ENCODE data around the gene SELENOF.
"Not testable (repeated sequence)": the region's sequence is repeated elsewhere in the genome, so short reads cannot be mapped to it uniquely, and the experiment has no call there.

The SELENOF gene

DNA sequence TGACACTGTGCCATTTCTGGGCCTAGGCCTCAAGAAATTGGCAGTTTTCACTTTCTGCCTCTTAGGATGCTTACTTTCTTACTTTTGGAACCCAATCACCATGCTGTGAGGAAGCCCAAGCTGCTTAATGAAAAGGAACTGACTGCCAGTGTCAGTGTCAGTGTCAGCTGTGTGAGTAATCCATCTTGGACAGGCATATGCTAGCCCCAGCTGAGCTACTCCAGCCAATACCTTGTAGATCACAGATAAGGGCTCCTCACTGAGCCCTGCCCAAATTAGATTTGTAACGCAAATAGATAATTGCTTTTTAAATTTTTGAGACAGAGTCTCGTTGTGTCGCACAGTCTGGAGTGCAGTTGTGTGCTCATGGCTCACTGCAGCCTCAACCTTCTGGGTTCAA, 59.6 kb downstream of the SELENOF start:
- DNase-seq, result no peak

DNA sequence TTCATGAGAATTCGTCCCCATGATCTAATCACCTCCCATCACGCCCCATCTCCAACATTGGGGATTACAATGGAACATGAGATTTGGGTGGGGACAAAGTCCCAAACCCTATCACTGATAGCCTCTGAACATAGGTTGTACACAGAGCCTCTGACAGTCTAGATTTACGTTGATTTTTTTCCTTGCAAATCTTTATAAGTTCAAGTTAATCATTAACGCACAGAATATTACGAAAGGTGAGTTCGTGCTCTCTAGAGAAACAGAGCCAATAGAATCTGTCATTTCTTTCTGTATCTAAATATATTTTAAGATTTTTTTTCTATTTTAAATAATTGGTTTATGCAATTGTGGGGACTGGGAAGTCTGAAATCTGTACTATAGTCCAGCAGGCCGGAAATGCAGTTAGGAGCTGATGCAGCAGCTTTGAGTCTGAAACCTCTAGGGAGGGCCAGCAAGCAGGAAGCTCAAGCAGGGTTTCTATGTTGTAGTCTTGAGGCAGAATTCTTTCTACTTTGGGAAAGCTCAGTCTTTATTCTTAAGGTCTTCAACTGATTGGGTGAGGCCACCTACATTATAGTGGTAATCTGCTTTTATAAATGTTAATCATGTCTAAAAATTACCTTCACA, 61.0 kb downstream of the SELENOF start:
- no peak for DNase-seq

DNA sequence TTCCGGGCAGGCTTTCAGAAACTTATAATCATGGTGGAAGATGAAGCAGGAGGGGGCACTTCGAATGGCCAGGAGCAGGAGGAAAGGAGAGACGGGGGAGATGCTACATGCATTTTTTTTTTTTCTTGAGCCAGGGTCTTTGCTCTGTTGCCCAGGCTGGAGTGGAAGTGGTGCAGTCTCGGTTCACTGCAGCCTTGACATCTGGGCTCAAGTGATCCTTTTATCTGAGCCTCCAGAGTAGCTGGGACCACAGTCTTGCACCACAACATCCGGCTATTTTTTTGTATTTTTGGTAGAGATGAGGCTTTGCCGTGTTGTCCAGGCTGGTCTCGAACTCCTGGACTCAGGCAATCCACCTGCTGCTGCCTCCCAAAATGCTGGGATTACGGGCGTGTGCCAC, 61.6 kb downstream of the SELENOF start:
- peak; percentile 33 for DNase-seq

DNA sequence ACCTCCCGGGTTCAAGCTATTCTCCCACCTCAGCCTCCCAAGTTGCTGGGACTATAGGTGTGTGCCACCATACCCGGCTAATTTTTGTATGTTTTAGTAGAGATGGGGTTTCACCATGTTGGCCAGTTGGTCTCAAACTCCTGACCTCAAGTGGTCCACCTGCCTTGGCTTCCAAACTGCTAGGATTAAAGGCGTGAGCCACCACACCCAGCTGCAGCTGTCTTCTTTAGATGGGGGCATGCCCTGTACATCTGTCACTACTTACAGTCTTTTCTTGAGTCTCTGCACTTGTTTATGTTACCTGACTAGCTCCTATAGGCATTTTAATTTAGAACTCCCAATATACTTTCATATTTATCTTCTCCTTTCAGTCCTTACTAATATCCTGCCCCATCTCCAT, 64.2 kb downstream of the SELENOF start:
- DNase-seq, result no peak

DNA sequence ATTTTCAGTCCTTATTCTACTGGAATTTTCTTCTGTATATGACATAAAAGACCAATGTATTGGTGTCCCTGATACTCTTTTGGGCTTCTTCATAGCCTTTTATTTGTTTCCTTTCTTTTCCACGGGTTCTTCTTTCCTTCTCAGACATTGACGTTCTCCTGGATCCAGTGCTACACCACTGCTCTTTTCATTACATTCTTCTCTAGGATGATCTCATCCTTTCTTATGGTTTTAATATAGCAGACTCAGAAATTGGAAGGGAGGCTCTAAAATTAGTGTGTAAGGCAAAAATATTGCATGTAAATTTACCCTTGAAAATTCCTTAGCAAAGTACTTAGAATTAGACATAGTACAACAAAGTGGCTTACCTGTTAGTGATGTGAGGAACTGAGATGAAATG, 65.3 kb downstream of the SELENOF start:
- DNase-seq, result no peak

DNA sequence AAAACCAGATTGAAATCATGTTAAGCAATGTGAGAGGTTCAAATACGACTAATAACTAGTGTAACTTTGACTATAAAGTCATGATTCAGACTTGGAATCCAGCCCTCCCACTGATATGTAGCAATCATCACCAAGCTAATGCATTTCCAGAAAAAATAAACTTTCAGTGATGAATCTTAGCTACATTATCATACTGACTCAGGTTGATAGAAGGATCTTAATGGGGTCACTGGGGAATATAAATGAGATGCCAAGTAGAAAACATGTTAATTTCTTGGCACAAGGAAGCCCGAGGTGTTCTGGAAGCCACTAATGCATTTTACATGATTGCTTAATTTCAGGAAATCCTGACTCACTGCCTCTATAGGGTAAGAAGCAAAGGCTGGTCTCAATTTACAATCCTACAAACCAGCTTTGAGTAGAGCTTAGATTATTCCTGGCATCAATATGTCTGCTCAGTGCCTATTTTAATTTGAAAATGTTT, 67.7 kb downstream of the SELENOF start:
- no peak for DNase-seq

DNA sequence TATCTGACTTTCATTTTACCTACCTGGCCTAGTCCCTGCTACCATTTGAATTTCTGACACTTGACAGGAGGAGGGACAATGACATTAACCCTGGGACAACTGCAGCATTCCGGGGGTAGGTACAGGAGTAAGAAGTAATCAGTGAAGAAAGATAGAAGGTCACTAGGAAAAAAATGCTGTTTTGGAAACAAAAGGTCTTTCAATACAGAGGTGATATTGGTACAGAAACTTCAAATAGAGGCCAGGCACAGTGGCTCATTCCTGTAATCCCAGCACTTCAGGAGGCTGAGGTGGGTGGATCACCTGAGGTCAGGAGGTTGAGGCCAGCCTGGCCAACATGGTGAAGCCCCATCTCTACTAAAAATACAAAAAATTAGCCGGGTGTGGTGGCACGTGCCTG, 68.4 kb downstream of the SELENOF start:
- no peak for DNase-seq

DNA sequence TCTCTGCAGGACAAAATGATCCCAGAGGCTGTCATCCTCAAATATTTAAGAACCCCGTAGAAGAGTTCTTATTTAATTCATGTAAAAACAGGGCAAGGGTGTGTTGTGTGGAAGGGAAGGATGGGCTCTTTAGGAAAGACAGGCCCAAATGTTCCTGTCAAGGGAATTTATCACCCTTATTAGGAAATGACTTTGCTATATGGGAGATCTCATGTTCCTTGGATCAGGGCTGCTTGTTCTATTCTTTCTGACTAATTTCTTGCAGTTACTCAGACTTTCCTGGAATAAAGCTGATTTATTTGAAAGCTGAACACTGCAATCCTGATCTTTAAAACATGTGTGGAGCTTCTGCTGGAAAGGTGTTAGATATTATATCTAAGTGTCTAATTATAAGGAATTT, 72.8 kb downstream of the SELENOF start:
- no peak for DNase-seq

DNA sequence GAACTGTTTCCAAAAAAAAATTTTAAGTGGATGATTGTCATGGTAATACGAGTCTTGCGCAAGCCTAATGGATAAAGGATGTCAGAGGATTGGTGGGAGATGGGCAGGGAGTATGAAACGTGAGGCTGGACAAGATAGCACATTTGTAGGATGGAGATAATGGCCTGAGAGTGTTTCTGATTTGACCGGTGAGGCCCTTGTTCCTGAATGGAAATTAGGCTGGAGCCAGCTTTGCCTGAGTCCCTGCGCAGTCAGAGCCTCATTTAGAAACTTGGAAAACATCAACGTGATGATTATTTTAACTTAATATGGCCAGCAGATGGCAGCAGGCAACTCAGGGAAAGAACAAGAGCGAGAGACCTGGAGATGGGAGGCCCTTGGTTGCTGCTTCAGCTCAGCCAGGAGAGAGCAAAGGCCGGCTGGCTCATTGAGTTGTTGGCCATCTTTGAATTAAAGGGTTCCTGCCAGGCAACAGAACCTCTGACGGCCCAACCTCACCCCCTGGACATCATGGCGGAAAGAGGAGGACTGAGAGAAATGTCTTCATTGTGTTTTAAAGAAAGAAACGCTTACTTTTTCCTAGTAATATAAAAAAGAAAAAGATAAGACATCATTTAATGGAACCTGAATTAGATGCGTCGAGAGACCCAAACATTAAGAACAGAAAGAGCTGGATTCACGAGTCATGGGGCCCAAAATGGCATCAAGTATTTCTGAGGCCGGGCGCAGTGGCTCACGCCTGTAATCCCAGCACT, 80.3 kb downstream of the SELENOF start:
- peak; percentile 47 for DNase-seq

DNA sequence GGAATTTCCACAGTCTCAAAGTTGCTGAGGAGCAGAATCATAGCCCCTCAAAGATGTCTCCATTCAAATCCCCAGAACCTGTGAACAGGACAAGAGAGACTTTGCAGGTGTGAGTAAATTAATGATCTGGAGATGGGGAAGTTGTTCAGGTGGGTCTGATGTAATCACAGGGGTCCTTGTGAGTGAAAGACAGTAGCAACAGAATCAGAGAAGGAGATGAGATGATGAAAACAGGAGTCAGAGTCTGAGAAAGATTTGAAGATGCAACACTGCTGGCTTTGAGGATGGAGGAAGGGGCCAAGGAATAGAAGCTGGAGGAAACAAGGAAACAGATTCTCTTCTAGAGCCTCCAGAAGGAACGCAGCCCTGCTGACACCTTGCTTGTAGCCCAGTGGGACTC, 81.5 kb downstream of the SELENOF start:
- no peak for DNase-seq

DNA sequence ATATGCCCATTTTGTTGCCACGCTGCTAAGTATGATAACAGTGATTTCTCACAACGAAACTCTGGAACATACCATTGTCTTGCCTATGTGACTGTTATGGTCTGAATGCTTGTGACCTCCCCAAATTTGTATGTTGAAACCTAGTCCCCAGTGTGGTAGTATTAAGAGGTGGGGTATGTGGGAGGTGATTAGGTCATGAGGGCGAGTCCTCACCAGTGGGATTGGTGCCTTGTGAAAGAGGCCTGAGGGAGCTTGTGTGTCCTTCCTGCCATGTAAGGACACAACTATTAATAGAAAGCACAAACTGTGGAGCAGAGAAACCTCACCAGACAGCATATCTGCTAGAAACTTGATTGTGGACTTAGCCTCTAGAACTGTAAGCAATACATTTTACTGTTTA, 84.6 kb downstream of the SELENOF start:
- no peak for DNase-seq

DNA sequence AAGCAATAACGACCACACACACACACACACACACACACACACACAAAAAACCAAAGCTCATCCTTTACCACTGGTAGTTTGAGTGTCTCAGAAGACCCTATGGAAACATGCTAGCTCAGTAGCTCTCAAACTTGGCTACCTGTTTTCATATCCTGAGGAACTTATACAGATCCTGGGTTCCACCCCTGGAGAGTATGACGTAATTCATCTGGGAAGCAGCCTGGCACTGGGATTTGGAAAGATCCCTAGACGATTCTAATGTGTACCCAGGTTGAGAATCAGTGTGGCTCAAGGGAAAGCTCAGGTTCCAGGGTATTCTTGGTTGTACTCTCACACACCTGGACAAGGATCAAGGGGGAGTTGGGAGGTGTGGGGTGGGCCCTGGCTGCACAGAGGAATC, 85.9 kb downstream of the SELENOF start:
- DNase-seq, result no peak

DNA sequence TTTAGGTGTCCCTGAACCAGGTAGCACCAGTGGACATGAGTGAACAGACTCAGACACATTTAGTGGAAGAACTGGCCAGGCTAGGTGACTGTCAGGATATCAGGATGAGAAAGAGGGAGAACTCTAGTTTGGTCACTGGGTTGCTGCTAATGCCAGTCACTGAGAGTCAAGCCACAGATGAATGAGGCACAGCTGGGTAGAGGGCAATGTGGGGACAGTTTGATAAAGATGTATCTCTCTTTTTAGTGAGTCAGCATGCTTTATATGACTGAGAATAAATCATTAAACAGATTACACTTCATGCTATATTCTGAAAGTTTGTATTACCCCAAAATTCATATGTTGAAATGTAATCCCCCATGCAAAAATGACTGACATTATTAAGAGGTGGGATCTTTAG, 87.1 kb downstream of the SELENOF start:
- no peak for DNase-seq

DNA sequence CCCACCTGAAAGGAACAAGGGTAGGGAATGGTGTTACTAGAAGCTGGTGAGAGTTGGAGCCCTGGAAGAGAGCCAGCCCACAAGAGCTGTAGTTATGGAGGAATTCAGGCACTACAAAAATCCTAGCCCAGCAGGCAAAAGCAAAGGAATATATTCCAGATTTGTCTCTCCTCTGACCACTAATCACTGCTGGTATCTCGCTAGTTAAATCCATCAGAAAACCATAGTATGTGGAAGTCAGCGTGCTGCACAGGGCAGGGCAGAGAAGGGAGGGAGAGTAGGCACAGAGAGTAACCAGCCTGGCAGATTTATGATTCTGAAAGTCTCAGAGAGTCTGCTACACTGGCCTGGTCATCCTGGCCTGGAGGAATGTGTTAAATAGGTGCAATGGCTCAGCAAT, 88.6 kb downstream of the SELENOF start:
- DNase-seq, result no peak

DNA sequence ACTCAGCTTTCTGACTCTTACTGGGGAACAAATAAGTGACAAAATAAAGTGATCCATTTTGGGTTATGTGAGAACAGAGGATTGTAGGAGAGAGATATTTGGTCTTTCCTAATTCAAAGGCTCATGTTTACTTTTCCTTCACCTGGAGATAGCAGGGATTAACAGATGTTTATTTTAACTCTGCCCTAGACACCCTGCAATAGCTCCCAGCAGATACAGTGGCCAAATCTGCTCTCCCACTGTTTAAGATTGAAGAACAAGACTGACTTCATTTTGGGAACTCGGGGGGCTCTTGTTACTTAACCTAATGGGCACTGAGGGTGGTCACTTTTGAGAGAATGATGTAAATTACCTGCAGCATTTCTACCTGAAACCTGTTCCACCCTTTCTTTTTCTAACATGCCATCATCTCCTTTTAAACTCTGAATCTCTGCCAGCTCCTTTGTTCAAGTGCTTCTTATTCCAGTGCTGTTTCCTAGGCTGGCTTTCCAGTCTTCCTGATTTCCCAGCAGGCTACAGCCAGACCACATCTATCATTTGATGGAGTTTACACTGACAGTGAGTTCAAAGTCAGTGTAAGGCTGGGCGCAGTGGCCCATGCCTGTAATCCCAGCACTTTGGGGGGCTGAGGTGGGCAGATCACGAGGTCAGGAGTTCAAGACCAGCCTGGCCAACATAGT, 90.0 kb downstream of the SELENOF start:
- DNase-seq, result no peak

DNA sequence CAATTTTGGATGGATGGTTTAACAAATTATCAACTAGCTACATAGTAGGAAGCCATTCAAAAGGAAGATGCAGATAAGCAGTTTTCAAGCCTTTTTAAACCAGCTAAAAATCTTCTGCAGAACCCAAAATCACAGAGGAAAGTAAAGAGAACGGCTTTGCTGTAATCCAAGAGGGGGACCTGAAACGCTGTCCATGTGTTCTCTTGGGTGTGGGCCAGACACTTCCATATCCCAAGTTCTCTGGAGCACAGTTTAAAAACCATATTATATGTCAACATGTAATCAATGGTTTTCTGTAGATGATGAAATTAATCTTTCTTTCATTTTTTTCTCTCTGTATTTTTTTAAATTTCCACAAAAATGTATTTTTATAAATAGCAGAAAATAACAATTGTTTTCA, 90.5 kb downstream of the SELENOF start:
- DNase-seq, result no peak

DNA sequence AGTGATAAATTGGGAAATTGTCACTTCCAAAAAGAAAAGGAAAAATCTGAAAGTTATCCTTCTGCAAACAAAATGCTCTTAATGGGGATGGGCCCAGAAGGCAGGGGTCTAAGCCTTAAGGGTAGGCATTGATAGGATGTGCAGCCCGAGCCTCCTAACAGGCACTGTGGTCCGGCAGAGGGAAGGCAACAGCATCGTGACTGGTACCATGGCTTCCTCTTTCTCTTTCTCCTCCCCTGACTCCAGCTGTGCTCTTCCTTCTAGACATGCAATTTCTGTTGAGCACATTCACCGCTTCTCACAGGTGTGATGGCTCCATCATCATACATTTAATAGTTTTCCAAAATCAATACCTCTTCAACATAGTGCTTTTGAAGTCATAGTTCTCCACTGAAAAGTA, 91.5 kb downstream of the SELENOF start:
- DNase-seq, result no peak

DNA sequence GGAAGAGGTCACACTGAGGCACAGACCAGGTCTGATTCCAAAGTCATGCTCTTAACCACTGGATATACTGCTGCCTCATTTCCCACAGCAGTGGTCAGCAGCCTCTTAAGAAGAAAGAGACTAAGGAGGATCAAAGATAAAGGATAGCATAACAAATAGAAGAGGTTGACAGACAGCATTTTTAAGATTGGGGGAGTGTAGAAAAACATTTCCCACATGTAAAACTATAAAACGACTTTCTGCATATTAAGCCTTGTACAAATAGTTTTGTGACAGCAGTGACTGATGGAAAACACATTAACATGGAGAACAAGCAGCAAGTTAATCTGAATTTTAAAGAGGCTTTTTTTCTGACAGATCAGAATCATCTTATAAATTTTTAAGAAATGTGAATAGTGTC, 92.0 kb downstream of the SELENOF start:
- no peak for DNase-seq

DNA sequence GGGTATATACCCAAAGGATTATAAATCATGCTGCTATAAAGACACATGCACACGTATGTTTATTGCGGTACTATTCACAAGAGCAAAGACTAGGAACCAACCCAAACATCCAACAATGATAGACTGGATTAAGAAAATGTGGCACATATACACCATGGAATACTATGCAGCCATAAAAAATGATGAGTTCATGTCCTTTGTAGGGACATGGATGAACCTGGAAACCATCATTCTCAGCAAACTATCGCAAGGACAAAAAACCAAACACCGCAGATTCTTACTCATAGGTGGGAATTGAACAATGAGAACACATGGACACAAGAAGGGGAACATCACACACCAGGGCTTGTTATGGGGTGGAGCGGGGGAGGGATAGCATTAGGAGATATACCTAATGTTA, 94.0 kb downstream of the SELENOF start:
- not testable (repeated sequence) for DNase-seq

DNA sequence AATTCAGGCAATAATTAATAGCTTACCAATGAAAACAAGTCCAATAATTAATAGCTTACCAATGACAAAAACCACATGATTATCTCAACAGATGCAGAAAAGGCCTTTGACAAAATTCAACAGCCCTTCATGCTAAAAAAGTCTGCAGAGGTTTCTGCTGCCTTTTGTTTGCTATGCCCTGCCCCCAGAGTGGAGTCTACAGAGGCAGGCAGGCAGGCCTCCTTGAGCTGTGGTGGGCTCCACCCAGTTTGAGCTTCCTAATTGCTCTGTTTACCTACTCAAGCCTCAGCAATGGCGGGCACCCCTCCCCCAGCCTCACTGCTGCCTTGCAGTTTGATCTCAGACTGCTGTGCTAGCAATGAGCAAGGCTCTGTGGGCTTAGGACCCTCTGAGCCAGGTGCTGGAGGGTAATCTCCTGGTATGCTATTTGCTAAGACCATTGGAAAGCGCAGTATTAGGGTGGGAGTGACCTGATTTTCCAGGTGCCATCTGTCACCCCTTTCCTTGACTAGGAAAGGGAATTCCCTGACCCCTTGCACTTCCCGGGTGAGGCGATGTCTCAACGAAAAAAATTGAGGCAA, 96.6 kb downstream of the SELENOF start:
- not testable (repeated sequence) for DNase-seq

DNA sequence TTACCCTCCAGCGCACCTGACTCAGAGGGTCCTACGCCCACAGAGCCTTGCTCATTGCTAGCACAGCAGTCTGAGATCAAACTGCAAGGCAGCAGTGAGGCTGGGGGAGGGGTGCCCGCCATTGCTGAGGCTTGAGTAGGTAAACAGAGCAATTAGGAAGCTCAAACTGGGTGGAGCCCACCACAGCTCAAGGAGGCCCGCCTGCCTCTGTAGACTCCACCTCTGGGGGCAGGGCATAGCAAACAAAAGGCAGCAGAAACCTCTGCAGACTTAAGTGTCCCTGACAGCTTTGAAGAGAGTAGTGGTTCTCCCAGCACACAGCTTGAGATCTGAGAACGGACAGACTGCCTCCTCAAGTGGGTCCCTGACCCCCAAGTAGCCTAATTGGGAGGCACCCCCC, 99.8 kb downstream of the SELENOF start:
- DNase-seq, result not testable (repeated sequence)

Data from GF-D8 (cell line).